HCT116 (cell line): ENCODE data around the gene CDK8. TPM values are rescaled to one million over a fixed set of nuclear protein-coding genes. Genes with fewer than 3 reads are reported as not detected.

Experiments used
- ATAC-seq: fragments of 200-7000 bp; cut with Tn5 transposase; 2 replicates; pipeline ENCODE4 v1.9.1; 2020; ENCODE audit warnings: mild to moderate bottlenecking, moderate library complexity
- BruUV-seq: library from RNA; stranded (reverse); fragments of 400-500 nt; replicated peaks from 2 replicates; lab custom pipeline; 2021; lab: Mats Ljungman, UMichigan
- CTCF ChIA-PET: fragments of 300-600 bp; sonication (Branson Sonifier 250); formaldehyde crosslinking; loops from one replicate; lab custom pipeline; 2021; ENCODE audit warnings: antibody characterized with exemption; lab: Charles Lee
- POLR2A ChIA-PET: fragments of 300-600, 350-600 bp; sonication (Branson Sonifier 250); formaldehyde crosslinking; loops from one replicate; lab custom pipeline; 2021; ENCODE audit warnings: antibody characterized with exemption; lab: Charles Lee
- RAD21 ChIA-PET, 2 experiments: fragments of 300-600 bp; sonication (Branson Sonifier 250); formaldehyde crosslinking; loops; one replicate each; lab custom pipeline; 2023; ENCODE audit warnings: low total read pairs in 2 of 2; ENCODE audit not compliant: uncharacterized antibody in 2 of 2, unreplicated experiment in 2 of 2, low non-redundant PET in 1 of 2; lab: Charles Lee
- DNase-seq: peaks from one replicate; pipeline ENCODE4 v3.0.0-alpha.2; 2010; ENCODE audit warnings: low read depth, low spot score
- H2AFZ ChIP-seq: fragments of 200-600 bp; shearing (Covaris generic), sonication (generic); 2 replicates; pipeline ENCODE4 v1.6.1; 2017; ENCODE audit warnings: low read depth, mixed run types, mixed read lengths, antibody characterized with exemption, low read length; ENCODE audit not compliant: poor library complexity, severe bottlenecking
- H3K27ac ChIP-seq: 2 replicates; pipeline ENCODE4 v1.5.1; 2012; ENCODE audit warnings: low read depth, low read length
- H3K27me3 ChIP-seq: fragments of 200-600 bp; sonication (generic); 2 replicates; pipeline ENCODE4 v1.6.1; 2016; ENCODE audit warnings: mixed run types, low read length, mixed read lengths; ENCODE audit not compliant: insufficient read depth
- H3K36me3 ChIP-seq, 2 experiments: fragments of 200-500 bp in 1 of 2; fragments of 200-600 bp in 1 of 2; sonication (Bioruptor generic) in 1 of 2; sonication (generic) in 1 of 2; 2 replicates each; pipeline versions ENCODE4 v1.5.1 to v1.6.1; 2014 to 2016; ENCODE audit warnings: low read length in 2 of 2, inconsistent platforms in 1 of 2, mixed read lengths in 1 of 2, mixed run types in 1 of 2; ENCODE audit not compliant: insufficient read depth in 2 of 2, control insufficient read depth in 1 of 2
- H3K4me1 ChIP-seq, 2 experiments: fragments of 200-600 bp in 1 of 2; sonication (generic) in 1 of 2; 2 replicates each; pipeline versions ENCODE4 v1.5.1 to v1.6.1; 2012 to 2017; ENCODE audit warnings: low read length in 2 of 2, inconsistent platforms in 1 of 2, mild to moderate bottlenecking in 1 of 2, mixed read lengths in 1 of 2, mixed run types in 1 of 2, moderate library complexity in 1 of 2; ENCODE audit not compliant: insufficient read depth in 2 of 2, control insufficient read depth in 1 of 2
- H3K4me2 ChIP-seq: fragments of 200-600 bp; sonication (generic); 2 replicates; pipeline ENCODE4 v1.6.1; 2017; ENCODE audit warnings: mixed run types, low read length, mixed read lengths
- H3K4me3 ChIP-seq, 2 experiments: fragments of 200-600 bp in 1 of 2; sonication (generic) in 1 of 2; replicated peaks in 1 of 2; 2 replicates each; pipeline ENCODE4 v1.5.1; 2011 to 2016; ENCODE audit warnings: low read length in 2 of 2, control low read depth in 1 of 2, low read depth in 1 of 2, mild to moderate bottlenecking in 1 of 2, mixed read lengths in 1 of 2, mixed run types in 1 of 2
- H3K79me2 ChIP-seq: fragments of 200-600 bp; sonication (generic); 2 replicates; pipeline ENCODE4 v1.6.1; 2017; ENCODE audit warnings: mild to moderate bottlenecking, mixed run types, low read length, moderate library complexity, mixed read lengths; ENCODE audit not compliant: insufficient read depth
- H3K9ac ChIP-seq: fragments of 200-600 bp; sonication (generic); 2 replicates; pipeline ENCODE4 v1.6.1; 2016; ENCODE audit warnings: low read length, mixed read lengths
- H3K9me2 ChIP-seq: fragments of 200-600 bp; sonication (generic), shearing (Covaris generic); 2 replicates; pipeline ENCODE4 v1.6.1; 2017; ENCODE audit warnings: mixed run types, mild to moderate bottlenecking, moderate library complexity; ENCODE audit not compliant: insufficient read depth
- H3K9me3 ChIP-seq, 2 experiments: fragments of 200-500 bp in 1 of 2; fragments of 200-600 bp in 1 of 2; sonication (Bioruptor generic) in 1 of 2; sonication (generic) in 1 of 2; 2 replicates each; pipeline ENCODE4 v1.6.1; 2014 to 2017; ENCODE audit warnings: low read length in 2 of 2, mixed read lengths in 2 of 2, inconsistent platforms in 1 of 2, low read depth in 1 of 2, mild to moderate bottlenecking in 1 of 2, mixed run types in 1 of 2, moderate library complexity in 1 of 2; ENCODE audit not compliant: control insufficient read depth in 1 of 2, insufficient read depth in 1 of 2
- H4K20me1 ChIP-seq: fragments of 200-600 bp; sonication (generic), shearing (Covaris generic); 2 replicates; pipeline ENCODE4 v1.6.1; 2017; ENCODE audit warnings: mixed run types, mild to moderate bottlenecking, moderate library complexity; ENCODE audit not compliant: insufficient read depth
- CBX3 ChIP-seq: IDR thresholded peaks from 2 replicates; pipeline ENCODE4 v1.6.1; 2012; ENCODE audit warnings: low read depth
- CEBPB ChIP-seq: IDR thresholded peaks from 2 replicates; pipeline ENCODE4 v1.6.1; 2012; ENCODE audit warnings: low read depth
- EGR1 ChIP-seq: IDR thresholded peaks from 2 replicates; pipeline ENCODE4 v1.6.1; 2012; ENCODE audit warnings: low read depth
- ELF1 ChIP-seq: IDR thresholded peaks from 2 replicates; pipeline ENCODE4 v1.6.1; 2012; ENCODE audit warnings: low read depth, borderline replicate concordance
- EZH2 ChIP-seq: fragments of 200-600 bp; sonication (generic); IDR thresholded peaks from 2 replicates; pipeline ENCODE4 v1.6.1; 2017; ENCODE audit warnings: antibody characterized with exemption, mixed run types
- FOSL1 ChIP-seq: IDR thresholded peaks from 2 replicates; pipeline ENCODE4 v1.6.1; 2012; ENCODE audit warnings: low read depth
- JUND ChIP-seq: IDR thresholded peaks from 2 replicates; pipeline ENCODE4 v1.6.1; 2012
- MAX ChIP-seq: IDR thresholded peaks from 2 replicates; pipeline ENCODE4 v1.6.1; 2012
- POLR2AphosphoS5 ChIP-seq: IDR thresholded peaks from 2 replicates; pipeline ENCODE4 v1.6.1; 2011; ENCODE audit warnings: mild to moderate bottlenecking, low read depth, low read length, moderate library complexity
- SIN3A ChIP-seq: IDR thresholded peaks from 2 replicates; pipeline ENCODE4 v1.6.1; 2012; ENCODE audit warnings: low read depth
- SP1 ChIP-seq: IDR thresholded peaks from 2 replicates; pipeline ENCODE4 v1.6.1; 2012; ENCODE audit warnings: low read depth
- YY1 ChIP-seq: IDR thresholded peaks from 2 replicates; pipeline ENCODE4 v1.6.1; 2011; ENCODE audit warnings: low read length, low read depth, moderate library complexity, mild to moderate bottlenecking; ENCODE audit not compliant: insufficient replicate concordance; ENCODE audit errors: extremely low read depth
- ZFX ChIP-seq: fragments of 450-650 bp; IDR thresholded peaks from 2 replicates; pipeline ENCODE4 v1.6.1; 2017
- ZNF274 ChIP-seq: fragments of 200-500 bp; sonication (Bioruptor generic); IDR thresholded peaks from 2 replicates; pipeline ENCODE4 v1.6.1; 2014; ENCODE audit warnings: mild to moderate bottlenecking, low read depth, low read length, inconsistent platforms
- intact Hi-C: fragments of 100-400 bp; cut with micrococcal nuclease; formaldehyde crosslinking; loops from 2 replicates; pipeline ENCODE4 v1.10.0; 2022
- total RNA-seq: library from RNA; stranded (reverse); gene quantifications from one replicate; pipeline ENCODE4 v1.2.1, GENCODE V29; 2021; ENCODE audit not compliant: unreplicated experiment
- TF ChIP-seq, protein P1 (sequence below): IDR thresholded peaks from 2 replicates; pipeline ENCODE4 v1.6.1; 2011; ENCODE audit warnings: mild to moderate bottlenecking, low read length, moderate library complexity; ENCODE audit not compliant: insufficient replicate concordance; ENCODE audit errors: extremely low read depth

Gene CDK8
- total RNA-seq, 1 experiment from 2014 or later: 23.8 TPM

DNA sequence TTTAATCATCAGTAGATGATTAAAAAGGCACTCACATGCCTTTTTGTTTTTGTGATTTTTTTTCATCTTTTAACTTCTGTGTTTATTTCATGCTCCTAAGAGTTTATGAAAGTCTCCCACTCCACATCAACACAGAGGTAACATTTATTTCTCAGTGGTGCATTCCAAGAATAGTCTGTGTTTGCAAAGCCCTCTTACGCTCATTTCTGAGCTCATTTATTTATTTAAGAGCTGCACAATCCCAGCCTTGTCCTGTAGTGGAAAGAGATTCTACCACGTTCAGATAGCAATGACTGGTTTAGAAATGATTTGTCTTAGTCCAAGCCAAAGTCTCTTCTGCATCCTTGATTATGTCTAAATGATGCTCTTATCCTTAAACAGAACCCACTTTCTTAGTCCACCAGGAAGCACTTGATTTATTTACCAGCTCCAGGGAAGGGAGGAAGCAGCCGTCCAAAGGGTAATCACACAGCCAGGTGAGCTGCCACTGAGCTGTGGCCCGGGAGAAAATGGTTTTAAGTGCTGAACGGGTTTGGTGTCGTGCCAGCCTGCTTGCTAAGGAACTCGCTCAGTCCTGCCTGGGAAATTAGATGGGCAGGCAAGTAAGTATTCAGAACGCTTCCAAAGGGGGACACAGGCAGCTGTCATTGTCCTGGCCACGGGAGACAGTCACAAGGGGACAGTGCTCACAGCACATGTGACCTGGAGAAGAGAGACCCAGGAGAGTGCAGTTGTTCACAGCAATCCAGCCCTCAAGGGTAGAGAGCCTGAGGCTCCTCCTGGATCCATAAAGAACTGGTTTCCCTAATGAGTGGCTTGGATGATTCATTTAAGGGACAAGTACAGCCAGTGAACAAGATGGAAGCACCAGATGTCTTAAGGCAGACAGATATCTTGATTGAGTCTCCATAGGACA is 171.8 kb downstream of the CDK8 start:
- no peak overlapping the region for H3K4me3 ChIP-seq
- no peak for ATAC-seq
- no peak overlapping the region for H3K4me2 ChIP-seq
- H3K27me3 ChIP-seq: no peaks in the 10 kb centered on the region
- no peak overlapping the region for H3K9ac ChIP-seq
- POLR2A ChIA-PET: no interaction called here
- RAD21 ChIA-PET: no interaction called here
- H4K20me1 ChIP-seq: no peaks in the 10 kb centered on the region
- H3K4me1 ChIP-seq: no peaks in the 10 kb centered on the region
- H3K36me3 ChIP-seq: no peaks in the 10 kb centered on the region
- H3K79me2 ChIP-seq: no peaks in the 10 kb centered on the region
- no peak overlapping the region for H3K27ac ChIP-seq
- no TSS peak for BruUV-seq
- intact Hi-C loops: no loop called here
- TF ChIP-seq ZFX: no peak
- no peak for TF ChIP-seq ELF1
- TF ChIP-seq EGR1: no peak
- no peak for TF ChIP-seq ZNF274
- CTCF ChIA-PET: no interaction called here
- H2AFZ ChIP-seq: no peak overlapping the region
- H3K9me3 ChIP-seq: no peaks in the 10 kb centered on the region
- no peaks in the 10 kb centered on the region for H3K9me2 ChIP-seq
- DNase-seq: no peak

GRCh38 chr13:26433776-26434175 is 179.8 kb downstream of the CDK8 start:
- BruUV-seq: no TSS peak
- CTCF ChIA-PET: no interaction called here

More at GRCh38 chr13:26433776-26434175, 179.8 kb downstream of the CDK8 start:
- POLR2A ChIA-PET: no interaction called here
- no peak overlapping the region for H3K9ac ChIP-seq
- no peaks in the 10 kb centered on the region for H3K4me1 ChIP-seq
- peaks cover 10 to 16% of the 10 kb centered on the region in 2 experiments for H3K9me3 ChIP-seq
- H3K4me2 ChIP-seq: no peak overlapping the region
- TF ChIP-seq EZH2: no peak
- no peak for TF ChIP-seq SIN3A
- no peak for TF ChIP-seq ELF1
- TF ChIP-seq, protein P1, sequence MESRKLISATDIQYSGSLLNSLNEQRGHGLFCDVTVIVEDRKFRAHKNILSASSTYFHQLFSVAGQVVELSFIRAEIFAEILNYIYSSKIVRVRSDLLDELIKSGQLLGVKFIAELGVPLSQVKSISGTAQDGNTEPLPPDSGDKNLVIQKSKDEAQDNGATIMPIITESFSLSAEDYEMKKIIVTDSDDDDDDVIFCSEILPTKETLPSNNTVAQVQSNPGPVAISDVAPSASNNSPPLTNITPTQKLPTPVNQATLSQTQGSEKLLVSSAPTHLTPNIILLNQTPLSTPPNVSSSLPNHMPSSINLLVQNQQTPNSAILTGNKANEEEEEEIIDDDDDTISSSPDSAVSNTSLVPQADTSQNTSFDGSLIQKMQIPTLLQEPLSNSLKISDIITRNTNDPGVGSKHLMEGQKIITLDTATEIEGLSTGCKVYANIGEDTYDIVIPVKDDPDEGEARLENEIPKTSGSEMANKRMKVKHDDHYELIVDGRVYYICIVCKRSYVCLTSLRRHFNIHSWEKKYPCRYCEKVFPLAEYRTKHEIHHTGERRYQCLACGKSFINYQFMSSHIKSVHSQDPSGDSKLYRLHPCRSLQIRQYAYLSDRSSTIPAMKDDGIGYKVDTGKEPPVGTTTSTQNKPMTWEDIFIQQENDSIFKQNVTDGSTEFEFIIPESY: no peak
- no peak for TF ChIP-seq SP1
- TF ChIP-seq ZNF274: no peak
- TF ChIP-seq CBX3: no peak
- no peak for TF ChIP-seq YY1
- no peak for TF ChIP-seq EGR1
- no peak for TF ChIP-seq POLR2AphosphoS5
- no peak for TF ChIP-seq CEBPB
- TF ChIP-seq JUND: no peak
- TF ChIP-seq MAX: no peak
- TF ChIP-seq FOSL1: no peak
- H3K27me3 ChIP-seq: 0 out of 2 replicates have a peak, but pooled peaks cover 4% of the 10 kb centered on the region
- no peak overlapping the region for H3K27ac ChIP-seq
- no peak overlapping the region for H3K4me3 ChIP-seq
- H4K20me1 ChIP-seq: no peaks in the 10 kb centered on the region
- RAD21 ChIA-PET: no interaction called here
- intact Hi-C loops: no loop called here
- ATAC-seq (no peak), DNase-seq (no peak)
- H3K9me2 ChIP-seq: no peaks in the 10 kb centered on the region
- H3K36me3 ChIP-seq: no peaks in the 10 kb centered on the region
- no peak overlapping the region for H2AFZ ChIP-seq
- no peaks in the 10 kb centered on the region for H3K79me2 ChIP-seq
